WERI-Rb-1 (cell line): ENCODE results near the gene GALNT15.

ENCODE experiments used
- DNase-seq: peaks from one replicate; pipeline ENCODE4 v3.0.0-alpha.2; 2020
- H3K27ac ChIP-seq: fragments of 250-450 bp; sonication (Bioruptor Pico); 2 replicates; pipeline ENCODE4 v1.5.1; 2020; ENCODE audit warnings: mild to moderate bottlenecking, moderate library complexity
- H3K27me3 ChIP-seq: fragments of 250-450 bp; sonication (Bioruptor Pico); 2 replicates; pipeline ENCODE4 v1.5.1; 2021; ENCODE audit warnings: mild to moderate bottlenecking, low read depth, moderate library complexity; ENCODE audit not compliant: insufficient read depth, severe bottlenecking
- H3K36me3 ChIP-seq: fragments of 250-450 bp; sonication (Bioruptor Pico); 2 replicates; pipeline ENCODE4 v1.5.1; 2020; ENCODE audit warnings: mild to moderate bottlenecking, moderate library complexity
- H3K4me3 ChIP-seq: 2 replicates; pipeline ENCODE4 v1.5.1; 2011; ENCODE audit warnings: low read depth, mild to moderate bottlenecking, control low read depth, low read length
- H3K9me3 ChIP-seq: fragments of 250-450 bp; sonication (Bioruptor Pico); 2 replicates; pipeline ENCODE4 v1.5.1; 2021; ENCODE audit warnings: mild to moderate bottlenecking, moderate library complexity; ENCODE audit not compliant: severe bottlenecking
- CTCF ChIP-seq: IDR thresholded peaks from 2 replicates; pipeline ENCODE4 v1.5.1; 2011; ENCODE audit warnings: low read depth, mild to moderate bottlenecking, control low read depth, inconsistent platforms, low read length

GALNT15 gene

GRCh38 chr3:16219777-16220176, 45.3 kb downstream of the GALNT15 start:
- H3K27ac ChIP-seq, result no peak overlapping the region
- H3K9me3 ChIP-seq, result peaks cover 8% of the 10 kb centered on the region
- DNase-seq, result no peak
- no peaks in the 10 kb centered on the region for H3K36me3 ChIP-seq
- H3K27me3 ChIP-seq, result no peaks in the 10 kb centered on the region
- no peak overlapping the region for H3K4me3 ChIP-seq
- no peak for TF ChIP-seq CTCF

GRCh38 chr3:16221990-16222389, 47.5 kb downstream of the GALNT15 start:
- Histone ChIP-seq H3K4me3 (no peak overlapping the region), H3K27me3 (no peaks in the 10 kb centered on the region), H3K9me3 (peaks cover 8% of the 10 kb centered on the region), H3K36me3 (no peaks in the 10 kb centered on the region), H3K27ac (no peak overlapping the region)
- DNase-seq, result no peak
- no peak for TF ChIP-seq CTCF

DNA sequence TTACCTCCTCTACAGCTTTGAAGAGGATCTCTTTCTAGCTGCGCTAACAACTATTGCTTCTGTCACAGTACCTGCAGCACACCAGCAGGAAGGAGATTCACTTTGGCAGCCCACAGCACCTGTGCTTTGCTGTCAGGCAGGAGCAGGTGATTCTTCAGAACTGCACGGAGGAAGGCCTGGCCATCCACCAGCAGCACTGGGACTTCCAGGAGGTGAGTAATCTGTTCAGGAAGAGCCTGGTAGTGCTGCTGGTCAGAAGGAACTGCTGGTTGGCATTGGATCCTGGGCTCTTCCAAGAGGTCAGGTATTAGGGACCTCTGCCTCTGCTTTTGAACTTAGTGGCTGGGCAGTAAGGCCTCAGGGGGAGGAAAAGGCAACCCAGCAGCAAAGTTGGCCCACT, 48.1 kb downstream of the GALNT15 start:
- peaks cover 8% of the 10 kb centered on the region for H3K9me3 ChIP-seq
- DNase-seq, result no peak
- H3K36me3 ChIP-seq, result no peaks in the 10 kb centered on the region
- H3K4me3 ChIP-seq, result no peak overlapping the region
- H3K27ac ChIP-seq, result no peak overlapping the region
- H3K27me3 ChIP-seq, result no peaks in the 10 kb centered on the region
- TF ChIP-seq CTCF, result no peak

DNA sequence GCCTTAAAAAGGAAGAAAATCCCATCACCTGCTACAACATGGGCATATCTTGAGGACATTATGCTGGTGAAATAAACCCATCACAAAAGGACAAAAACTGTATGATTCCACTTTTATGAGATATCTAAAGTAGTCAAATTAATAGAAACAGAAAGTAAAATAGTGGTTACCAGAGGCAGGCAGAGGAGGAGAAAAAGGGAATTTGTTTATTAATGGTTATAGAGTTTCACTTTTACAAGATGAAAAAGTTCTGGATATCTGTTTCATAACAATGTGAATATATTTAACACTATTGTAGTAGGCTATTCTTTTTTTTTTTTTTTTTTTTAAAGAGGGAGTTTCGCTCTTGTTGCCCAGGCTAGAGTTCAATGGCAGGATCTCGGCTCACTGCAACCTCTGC, 49.8 kb downstream of the GALNT15 start:
- no peak overlapping the region for H3K27ac ChIP-seq
- H3K9me3 ChIP-seq, result peaks cover 8% of the 10 kb centered on the region
- no peak overlapping the region for H3K4me3 ChIP-seq
- H3K36me3 ChIP-seq, result no peaks in the 10 kb centered on the region
- DNase-seq, result no peak
- no peak for TF ChIP-seq CTCF
- H3K27me3 ChIP-seq, result no peaks in the 10 kb centered on the region

DNA sequence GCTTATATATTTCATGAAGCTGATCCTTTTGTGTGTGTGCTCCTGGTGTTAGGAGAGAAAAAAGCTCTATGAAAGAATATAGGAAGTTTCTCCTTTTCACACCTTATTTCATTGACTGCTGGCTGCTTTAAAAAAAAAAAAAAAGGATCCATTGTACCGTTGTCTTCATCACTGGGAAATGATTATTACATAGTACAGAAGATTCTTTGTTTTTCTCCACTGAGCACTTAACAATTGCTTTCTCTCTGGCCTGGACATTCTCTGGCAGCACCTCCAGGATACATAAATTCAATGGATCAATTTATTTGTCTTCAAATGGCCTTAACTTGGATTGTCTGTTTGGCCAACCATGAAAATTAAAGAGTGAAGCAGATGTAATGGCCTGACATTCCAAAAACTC, 53.1 kb downstream of the GALNT15 start:
- no peak overlapping the region for H3K4me3 ChIP-seq
- peaks cover 2% of the 10 kb centered on the region for H3K9me3 ChIP-seq
- DNase-seq, result no peak
- TF ChIP-seq CTCF, result no peak
- H3K36me3 ChIP-seq, result no peaks in the 10 kb centered on the region
- no peak overlapping the region for H3K27ac ChIP-seq
- H3K27me3 ChIP-seq, result no peaks in the 10 kb centered on the region

- Histone ChIP-seq H3K4me3 (no peak overlapping the region), H3K36me3 (no peaks in the 10 kb centered on the region), H3K27ac (no peak overlapping the region), H3K27me3 (no peaks in the 10 kb centered on the region), H3K9me3 (peaks cover 8% of the 10 kb centered on the region)
- no peak for DNase-seq
- TF ChIP-seq CTCF, result no peak
Observed at GRCh38 chr3:16229681-16230080, 55.2 kb downstream of the GALNT15 start.
